GM12891 (cell line): ENCODE data around the gene CERCAM.
A peak's percentile ranks its signal among the peaks of the same experiment; 100 is the strongest.
"Not testable (repeated sequence)": the region's sequence is repeated elsewhere in the genome, so short reads cannot be mapped to it uniquely, and the experiment has no call there.

Experiments
- DNase-seq: peaks from one replicate; pipeline ENCODE4 v3.0.0; 2011; ENCODE audit warnings: low spot score; ENCODE audit not compliant: insufficient read length
- FAIRE-seq: peaks from 2 replicates; lab custom pipeline; 2011; peaks lifted over from hg19 to GRCh38; lab: Jason Lieb, UNC
- PAX5 ChIP-seq: IDR thresholded peaks from 2 replicates; pipeline ENCODE4 v1.6.1; 2011; ENCODE audit warnings: low read length, moderate library complexity, mild to moderate bottlenecking; ENCODE audit not compliant: insufficient read depth, severe bottlenecking
- POLR2A ChIP-seq: IDR thresholded peaks from 2 replicates; pipeline ENCODE4 v1.6.1; 2011; ENCODE audit warnings: low read depth, low read length, control low read depth
- POLR2AphosphoS5 ChIP-seq: IDR thresholded peaks from 2 replicates; pipeline ENCODE4 v1.6.1; 2011; ENCODE audit warnings: low read depth, low read length, control low read depth
- POU2F2 ChIP-seq: IDR thresholded peaks from 2 replicates; pipeline ENCODE4 v1.6.1; 2011; ENCODE audit warnings: low read depth, mild to moderate bottlenecking, control low read depth, low read length, moderate library complexity
- SPI1 ChIP-seq: IDR thresholded peaks from 2 replicates; pipeline ENCODE4 v1.6.1; 2011; ENCODE audit warnings: low read depth, low read length, control low read depth
- TAF1 ChIP-seq: IDR thresholded peaks from 2 replicates; pipeline ENCODE4 v1.6.1; 2011; ENCODE audit warnings: low read depth, low read length, control low read depth

Gene CERCAM

DNA sequence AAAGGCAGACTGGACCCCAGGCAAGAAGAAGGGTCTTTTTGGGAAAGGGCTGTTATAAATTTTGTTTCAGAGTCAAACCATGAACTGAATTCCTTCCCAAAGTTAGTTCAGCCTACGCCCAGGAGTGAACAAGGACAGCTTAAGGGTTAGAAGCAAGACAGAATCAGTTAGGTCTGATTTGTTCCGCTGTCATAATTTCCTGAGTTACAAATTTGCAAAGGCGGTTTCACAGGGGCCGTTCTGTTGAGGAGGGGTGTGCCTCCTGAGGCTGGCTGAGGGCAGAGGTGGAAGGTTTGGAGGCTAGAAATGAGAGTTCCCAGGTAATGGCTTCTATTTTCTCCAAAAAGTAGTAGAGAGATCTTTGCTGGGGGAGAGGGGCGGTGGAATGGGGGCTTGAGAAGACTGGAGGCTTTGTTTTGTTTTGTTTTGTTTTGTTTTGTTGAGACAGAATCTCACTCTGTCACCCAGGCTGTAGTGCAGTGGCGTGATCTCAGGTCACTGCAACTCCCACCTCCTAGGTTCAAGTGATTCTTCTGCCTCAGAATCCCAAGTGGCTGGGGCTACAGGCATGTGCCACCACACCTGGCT is 4.1 kb upstream of the CERCAM start:
- DNase-seq (no peak), FAIRE-seq (no peak)
- TF ChIP-seq PAX5 = no peak
- TF ChIP-seq POLR2A = no peak
- TF ChIP-seq POLR2AphosphoS5 = no peak
- TF ChIP-seq TAF1 = no peak
- no peak for TF ChIP-seq SPI1
- no peak for TF ChIP-seq POU2F2

DNA sequence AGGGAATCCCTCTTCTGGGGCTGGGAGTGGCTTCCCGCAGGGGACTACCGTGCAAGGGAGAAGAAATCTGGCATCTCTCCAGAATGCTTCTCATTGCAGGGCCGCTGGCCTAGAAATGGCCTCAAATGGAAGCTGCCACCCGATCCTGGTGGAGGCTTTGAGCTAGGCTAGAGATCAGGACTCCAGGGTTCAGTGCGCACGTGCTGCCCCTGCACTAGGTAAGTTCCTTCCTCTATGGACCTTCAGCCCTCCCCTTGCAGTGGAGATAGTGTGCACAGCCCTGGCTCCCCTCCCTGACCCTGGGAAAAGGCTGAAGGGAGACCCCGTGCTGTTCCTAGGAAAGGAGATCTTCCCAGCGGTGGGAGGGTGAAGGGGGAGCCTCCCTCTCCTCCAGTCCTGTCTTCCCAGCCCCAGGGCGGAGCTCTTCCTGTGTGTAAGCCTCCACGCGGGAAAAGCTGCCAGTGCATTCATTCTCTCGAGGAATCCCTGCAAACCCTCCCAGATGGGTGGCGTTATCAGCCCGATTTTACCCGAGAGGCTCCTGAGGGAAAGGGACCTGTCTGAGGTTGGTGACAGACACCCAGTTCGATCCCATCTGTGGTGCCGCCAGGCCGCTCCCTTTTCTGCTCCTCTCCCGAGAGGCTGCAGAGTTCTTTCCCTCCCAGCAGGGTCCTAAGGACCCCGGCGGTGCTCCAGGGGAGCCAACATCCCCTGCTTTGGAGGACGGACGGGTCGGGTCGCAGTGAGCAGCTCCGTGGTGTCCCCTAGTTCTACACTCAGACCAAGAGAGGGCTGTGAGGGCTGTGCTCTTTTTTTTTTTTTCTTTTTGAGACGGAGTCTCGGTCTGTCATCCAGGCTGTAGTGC is 1.4 kb upstream of the CERCAM start:
- no peak for TF ChIP-seq PAX5
- no peak for TF ChIP-seq POLR2A
- TF ChIP-seq SPI1 = no peak
- TF ChIP-seq TAF1 = no peak
- no peak for TF ChIP-seq POU2F2
- no peak for TF ChIP-seq POLR2AphosphoS5
- FAIRE-seq (no peak), DNase-seq (no peak)

DNA sequence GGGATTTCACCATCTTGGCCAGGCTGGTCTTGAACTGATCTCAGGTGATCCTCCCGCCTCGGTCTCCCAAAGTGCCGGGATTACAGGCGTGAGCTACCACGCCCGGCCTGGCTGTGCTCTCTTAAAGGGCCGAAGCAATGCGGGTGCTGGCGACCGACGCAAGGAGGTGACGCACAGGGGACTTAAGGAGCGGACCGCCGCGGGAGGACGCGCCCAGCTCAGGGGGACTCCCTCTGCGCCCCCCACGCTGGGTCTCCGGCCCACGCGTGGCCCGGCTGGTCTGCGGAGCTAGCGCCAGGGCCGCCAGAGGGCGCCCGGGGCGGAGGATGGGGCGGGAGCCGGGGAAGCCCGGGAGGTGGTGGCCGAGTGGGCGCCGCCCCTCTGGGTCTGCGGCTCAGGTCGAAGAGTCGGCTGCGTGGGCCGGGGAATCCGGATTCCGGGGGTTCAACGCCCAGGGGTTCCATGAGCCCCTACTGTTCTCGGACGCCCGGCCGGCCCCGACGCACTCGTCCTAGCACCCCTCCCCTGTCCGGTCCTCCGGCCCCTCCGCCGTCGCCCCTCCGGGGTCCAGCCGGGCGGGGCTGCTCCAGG is 502 bp upstream of the CERCAM start:
- TF ChIP-seq SPI1 (no peak), PAX5 (no peak), POLR2A (no peak), POU2F2 (no peak), POLR2AphosphoS5 (no peak), TAF1 (no peak)
- FAIRE-seq (peak; percentile 66), DNase-seq (peak; percentile 89)

DNA sequence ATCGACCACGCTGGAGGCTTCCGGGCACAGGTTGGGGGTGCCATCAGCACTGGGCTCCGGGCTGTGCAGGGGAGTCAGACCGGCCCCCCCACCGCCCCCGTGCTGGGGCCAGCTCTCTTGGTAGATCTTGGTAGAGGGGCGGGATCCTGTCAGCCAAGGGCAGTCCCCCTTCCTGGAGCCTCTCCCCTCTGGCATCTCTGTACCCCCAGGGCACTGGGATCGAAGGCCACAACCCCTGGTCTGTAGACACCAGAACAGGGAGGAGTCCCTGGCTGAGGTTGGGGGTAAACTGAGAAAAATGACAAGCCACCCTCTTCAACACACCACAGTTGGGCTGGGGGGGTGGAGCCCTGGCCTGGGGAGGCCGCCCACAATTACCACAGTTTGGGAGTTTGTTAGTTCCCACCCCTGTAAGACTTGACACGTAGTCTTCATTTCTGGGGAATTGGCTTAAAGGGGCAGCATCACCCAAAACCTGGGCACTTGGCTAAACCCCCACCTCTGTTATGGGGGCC is 882 bp downstream of the CERCAM start:
- DNase-seq (no peak), FAIRE-seq (no peak)
- TF ChIP-seq POLR2AphosphoS5 (no peak), POLR2A (no peak), PAX5 (no peak), POU2F2 (no peak), SPI1 (no peak), TAF1 (no peak)

DNA sequence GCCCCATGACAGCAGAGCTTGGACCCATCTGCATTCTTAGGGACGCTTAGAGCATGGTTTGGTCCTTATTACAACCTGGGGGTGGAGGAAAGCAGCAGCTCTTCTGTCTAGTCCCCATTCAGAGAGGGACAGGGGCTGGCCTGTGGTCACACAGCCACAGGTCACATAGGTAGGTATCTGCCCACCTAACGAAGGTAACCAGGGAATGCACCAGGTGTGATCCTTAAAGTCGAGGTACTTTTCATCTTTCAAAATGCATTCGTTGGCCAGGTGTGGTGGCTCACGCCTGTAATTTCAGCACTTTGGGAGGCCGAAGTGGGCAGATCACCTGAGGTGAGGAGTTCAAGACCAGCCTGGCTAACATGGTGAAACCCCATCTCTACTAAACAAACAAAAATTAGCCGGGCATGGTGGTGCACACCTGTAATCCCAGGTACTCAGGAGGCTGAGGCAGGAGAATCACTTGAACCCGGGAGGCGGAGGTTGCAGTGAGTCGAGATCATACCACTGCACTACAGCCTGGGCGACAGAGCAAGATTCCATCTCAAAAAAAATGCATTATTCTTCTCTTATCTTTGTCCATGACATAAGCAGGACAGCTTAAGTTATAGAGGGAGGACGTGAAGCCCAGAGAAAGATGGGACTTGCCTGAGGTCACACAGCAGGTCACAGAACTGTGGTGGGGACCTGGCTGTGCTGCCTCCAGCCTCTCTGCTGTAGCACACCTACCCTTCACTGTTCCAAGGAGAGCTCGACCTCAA is 1.5 kb downstream of the CERCAM start:
- not testable (repeated sequence) for DNase-seq, FAIRE-seq

DNA sequence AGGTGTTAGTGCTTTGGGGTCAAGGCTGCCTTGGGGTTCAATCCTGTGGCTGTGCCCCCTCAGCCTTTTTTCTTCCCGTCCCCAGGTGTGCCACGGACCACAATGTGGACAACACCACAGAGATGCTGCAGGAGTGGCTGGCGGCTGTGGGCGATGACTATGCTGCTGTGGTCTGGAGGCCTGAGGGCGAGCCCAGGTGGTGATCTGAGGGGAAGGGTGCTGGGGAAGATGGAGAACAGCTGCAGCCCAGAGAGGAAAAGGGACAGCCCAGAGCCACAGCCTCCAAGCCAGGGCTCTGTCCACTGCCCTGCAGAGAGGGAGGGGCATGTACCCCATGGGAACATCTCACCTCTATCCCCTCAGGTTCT is 2.1 kb downstream of the CERCAM start:
- TF ChIP-seq POLR2A (no peak), POU2F2 (no peak), PAX5 (no peak), TAF1 (no peak), SPI1 (no peak), POLR2AphosphoS5 (no peak)
- DNase-seq (no peak), FAIRE-seq (no peak)

DNA sequence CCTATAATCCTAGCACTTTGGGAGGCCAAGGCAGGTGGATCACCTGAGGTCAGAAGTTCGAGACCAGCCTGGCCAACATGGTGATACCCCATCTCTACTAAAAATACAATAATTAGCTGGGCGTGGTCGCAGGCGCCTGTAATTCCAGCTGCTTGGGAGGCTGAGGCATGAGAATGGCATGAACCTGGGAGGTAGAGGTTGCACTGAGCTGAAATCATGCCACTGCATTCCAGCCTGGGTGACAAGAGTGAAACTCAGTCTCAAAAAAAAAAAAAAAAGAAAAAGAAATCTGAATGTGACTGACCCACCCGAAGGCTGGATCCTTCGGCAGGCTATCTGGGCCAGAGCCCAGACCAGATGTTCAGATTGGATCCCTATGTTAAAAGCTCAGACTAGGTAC is 2.7 kb downstream of the CERCAM start:
- FAIRE-seq, DNase-seq: not testable (repeated sequence)

DNA sequence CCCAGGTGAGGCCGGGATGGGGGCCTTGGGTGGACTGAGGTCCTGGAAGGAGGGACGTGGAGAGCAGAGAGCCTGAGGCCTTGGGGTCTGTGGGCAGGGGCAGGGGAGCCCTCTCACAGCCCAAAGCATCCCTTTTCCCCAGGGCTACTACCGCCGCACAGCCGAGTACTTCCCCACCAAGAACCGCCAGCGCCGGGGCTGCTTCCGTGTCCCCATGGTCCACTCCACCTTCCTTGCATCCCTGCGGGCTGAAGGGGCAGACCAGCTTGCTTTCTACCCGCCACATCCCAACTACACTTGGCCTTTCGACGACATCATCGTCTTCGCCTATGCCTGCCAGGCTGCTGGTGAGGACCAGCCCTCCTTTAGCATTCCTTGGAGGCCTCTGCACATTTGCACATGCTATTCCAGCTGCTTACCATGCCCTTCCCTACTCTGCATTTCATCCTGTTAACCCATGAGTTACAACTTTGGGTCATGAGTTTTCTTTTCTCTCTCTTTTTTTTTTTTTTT is 3.7 kb downstream of the CERCAM start:
- FAIRE-seq = no peak
- no peak for DNase-seq
- TF ChIP-seq POLR2A = no peak
- no peak for TF ChIP-seq TAF1
- TF ChIP-seq SPI1 = no peak
- no peak for TF ChIP-seq POLR2AphosphoS5
- TF ChIP-seq POU2F2 = no peak
- TF ChIP-seq PAX5 = no peak

DNA sequence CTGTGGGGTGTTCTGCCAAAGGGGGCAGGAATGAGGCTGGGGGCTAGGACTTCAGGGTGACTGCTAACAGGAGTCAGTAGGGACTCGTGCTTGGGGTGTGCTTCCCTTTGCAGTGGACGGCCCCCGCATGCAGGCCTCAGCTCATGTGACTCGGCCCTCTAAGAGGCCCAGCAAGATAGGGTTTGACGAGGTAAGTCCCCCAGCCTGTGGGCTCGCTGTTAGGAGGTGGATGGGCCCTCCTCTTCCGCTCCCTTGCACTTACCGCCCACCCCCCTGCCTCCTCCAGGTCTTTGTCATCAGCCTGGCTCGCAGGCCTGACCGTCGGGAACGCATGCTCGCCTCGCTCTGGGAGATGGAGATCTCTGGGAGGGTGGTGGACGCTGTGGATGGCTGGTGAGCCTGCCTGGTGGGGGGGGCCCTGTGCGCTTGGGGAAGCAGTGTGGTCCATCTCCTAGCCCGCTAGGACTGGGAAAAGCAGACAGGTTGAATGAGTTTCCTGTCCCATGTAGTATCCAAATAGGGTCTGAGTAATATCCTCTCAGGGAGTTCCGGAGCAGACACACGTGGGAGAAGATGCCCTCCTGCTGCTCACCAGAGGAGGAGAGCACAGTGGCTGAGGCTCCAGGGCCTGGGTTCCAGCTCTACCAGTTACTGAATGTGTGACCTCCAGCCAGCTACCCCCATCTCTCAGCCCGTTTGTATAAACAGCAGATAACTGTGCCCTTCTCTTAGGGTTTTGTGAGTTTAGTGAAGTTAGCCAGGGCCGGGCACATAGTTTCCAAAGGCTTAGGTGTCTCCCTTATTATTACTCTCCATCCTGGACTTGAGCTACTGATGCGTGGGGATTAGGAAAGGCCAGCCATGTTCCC is 8.2 kb downstream of the CERCAM start:
- TF ChIP-seq TAF1 (no peak), POLR2A (no peak), SPI1 (no peak)
- no peak for FAIRE-seq
- no peak for DNase-seq
